NCI-H2029 treated with DMSO at 0.1 percent for 48 hours (cell line): Measurements from ENCODE around the gene SMIM17.
A peak's percentile ranks its signal among the peaks of the same experiment; 100 is the strongest.

Experiments used
- DNase-seq: peaks from one replicate; lab custom pipeline; 2025; lab: John Stamatoyannopoulos, UW

Gene SMIM17

DNA sequence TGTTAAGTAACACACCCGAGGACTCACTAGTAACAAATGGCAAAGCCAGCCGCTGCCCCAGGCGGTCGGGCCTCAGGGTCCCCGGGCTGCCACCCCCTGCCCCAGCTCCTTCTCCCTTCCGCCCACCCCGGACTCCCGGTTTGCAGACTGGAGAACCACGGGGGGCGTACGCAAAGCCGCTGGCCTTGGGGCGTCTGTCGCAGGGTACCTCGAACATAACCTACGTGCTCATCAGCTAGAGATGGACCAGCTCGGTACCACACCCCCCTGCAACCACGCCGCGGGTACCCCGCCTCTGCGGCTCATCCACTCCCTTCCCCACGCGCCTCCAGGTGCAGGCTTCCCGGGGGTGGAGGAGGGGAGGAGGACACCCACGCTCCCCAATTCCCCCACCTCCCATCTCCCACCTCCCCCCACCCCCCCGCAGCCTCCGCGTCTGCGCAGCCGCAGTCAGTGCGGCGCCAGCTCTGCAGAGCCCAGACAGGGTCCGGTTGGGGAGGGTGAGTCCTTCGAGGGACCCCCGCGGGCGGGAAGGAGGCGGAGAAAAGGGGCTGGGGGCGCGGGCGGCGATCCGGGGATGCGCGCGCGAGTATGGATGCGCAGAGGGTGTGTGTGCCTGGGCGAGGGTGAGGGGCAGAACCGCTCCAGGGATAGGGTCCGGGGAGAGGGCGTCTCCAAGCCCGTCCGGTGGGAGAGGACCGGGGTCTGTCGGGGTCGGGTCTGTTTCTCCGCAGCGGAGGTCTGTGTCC is at the start of gene SMIM17:
TSS of gene SMIM17 (plus strand) at position 449 of the 749 bp plus-strand sequence. CDS start 2,509 bp downstream, outside the sequence.
- no peak for DNase-seq

DNA sequence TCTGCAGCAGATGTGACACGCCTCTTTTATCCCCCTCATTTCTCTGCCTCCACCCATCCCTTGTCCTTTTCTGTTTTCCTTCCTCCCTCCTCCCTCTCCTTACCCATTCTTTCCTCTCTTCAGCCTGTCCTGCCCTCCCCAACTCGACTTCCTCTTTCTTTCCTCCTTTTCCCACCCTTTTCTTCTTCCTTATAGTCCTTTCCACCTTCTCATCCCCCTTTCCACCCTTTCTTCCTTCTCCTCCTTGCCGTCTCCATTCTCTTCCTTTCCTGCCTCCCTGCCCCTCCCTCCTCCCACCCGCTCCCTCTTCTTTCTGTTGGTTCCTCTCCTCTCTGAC is 48.5 kb upstream of the SMIM17 start:
- DNase-seq, result no peak

DNA sequence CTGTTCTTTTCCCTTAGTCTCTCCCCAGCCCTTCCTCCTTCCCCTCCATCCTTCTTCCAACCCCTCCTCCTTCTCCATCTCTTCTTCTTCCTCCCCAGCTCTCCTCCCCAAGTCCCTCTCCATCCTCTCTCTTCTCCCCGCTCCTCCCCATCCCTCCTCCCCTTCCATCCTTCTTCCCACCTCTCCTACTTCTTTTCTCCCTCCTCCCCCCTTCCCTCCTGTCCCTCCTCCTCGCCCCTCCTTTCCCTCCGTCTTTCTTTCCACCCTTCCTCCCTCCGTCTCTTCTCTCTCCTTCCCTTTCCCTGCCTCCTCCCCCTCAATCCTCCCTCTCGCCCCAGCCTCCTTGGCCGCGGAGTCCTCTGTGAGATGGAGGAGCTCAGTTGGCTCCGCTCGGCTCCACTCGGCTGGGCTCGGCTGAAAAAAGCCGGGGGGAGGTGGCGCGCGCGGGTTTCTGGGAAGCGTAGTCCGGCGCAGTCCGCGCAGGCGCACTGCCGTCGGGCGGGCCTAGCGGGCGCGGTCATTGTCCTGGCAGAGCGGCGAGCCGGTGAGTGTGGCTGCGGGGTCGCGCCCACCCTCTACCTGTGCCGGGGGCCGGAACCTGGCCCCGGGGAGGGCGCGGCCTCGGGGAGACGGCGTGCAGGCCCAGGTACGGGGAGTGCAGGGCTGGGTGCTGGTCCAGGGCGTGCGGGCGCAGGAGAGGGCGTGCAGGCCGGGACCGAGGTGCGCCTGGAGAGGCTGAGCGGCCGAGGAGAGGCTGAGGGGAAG is 48.0 kb upstream of the SMIM17 start, which contains the start of gene ZNF71:
TSS of gene ZNF71 (plus strand) at position 520 of the 765 bp plus-strand sequence. CDS start 6,257 bp downstream, outside the sequence.
- peak; percentile 62 for DNase-seq

DNA sequence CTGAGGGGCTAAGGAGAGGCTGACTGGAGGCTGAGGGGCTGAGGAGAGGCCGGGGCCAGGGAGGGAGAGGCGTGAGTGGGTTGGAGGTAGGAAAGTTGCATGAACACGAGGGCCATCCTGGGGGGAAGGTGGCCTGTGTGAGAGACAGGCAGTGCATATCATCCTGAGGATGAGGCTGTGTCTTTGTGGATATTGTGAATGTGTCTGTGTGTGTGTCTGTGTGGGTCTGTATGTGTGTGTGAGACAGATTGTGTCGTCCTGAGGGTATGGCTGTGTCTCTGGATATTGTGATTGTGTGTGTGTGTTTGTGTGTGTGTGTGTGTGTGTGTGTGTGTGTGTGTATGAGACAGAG is 47.4 kb upstream of the SMIM17 start:
- no peak for DNase-seq

DNA sequence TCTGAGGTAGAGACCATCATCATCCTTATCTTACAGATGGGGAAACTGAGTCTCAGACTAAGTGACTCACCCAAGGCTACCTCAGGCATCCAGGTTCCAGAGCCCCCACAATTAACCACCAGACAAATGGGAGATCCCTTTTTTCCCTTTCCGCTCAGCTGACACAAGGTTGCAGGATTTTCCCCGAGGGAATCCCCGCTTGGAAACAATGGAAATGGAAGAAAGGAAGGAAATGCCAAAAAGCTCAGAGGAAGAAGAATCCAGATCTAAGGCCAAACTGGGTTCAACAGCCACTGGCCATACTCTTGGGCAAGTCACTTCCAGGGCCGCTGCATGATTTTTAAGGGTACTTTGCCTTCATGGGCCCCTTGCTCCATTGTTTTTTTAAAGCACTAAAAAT is 46.3 kb upstream of the SMIM17 start:
- no peak for DNase-seq

DNA sequence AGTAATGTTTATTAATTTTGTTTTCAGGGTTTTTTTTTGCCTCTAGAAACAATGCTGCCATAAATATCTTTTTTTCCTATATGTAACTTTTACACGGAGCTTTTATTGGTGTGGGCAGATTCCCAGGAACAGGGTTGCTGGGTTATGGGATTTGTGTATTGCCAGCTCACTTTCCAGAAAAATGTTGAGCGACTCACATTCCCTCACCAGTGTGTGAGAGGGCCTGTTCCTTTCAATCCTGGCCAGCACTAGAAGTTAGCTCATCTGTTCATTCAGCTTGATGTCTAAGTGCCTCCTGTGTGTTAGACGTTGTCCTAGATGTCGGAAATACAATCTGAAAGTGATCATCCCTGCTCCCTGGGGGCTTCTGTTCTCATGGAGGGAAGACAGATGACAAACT is 45.3 kb upstream of the SMIM17 start:
- no peak for DNase-seq

DNA sequence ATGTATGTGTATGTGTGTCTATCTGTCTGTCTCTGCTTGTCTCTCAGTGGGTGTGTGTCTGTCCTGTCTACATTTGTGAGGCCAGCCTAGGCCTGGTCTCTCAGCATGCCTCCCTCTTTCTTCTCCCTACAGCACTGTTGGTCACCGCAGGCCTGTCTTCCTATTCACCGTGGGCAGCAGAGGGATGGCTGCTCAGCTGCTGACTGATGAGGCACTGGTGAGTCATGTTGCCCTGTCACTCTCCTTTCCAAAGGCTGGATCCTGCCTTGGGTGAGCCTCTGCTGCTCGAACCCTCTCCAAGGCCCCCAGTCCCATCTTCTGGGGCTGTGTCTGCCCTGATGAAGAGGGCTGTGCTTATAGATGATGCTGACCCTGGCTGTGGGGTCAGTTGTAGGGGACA is 41.6 kb upstream of the SMIM17 start:
- DNase-seq, result no peak

DNA sequence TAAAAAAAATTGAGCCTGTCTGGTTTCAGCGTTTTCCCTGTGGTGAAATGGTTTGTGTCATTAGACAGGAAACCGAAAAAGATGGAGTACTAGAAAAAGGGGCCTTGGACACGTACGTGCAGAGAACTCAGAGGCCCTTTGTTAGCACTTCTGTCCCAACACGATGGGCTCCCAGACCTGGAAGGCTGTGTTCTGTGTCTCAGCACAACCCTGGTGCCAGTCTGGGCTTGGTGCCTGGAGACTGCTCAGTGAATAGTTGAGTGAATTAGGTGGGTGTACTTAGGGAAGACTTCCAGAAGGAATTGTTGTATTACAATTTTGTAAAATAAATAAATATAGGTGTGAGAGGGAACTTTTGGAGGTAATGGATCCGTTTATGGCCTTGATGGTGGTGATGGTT is 39.1 kb upstream of the SMIM17 start:
- DNase-seq, result no peak

DNA sequence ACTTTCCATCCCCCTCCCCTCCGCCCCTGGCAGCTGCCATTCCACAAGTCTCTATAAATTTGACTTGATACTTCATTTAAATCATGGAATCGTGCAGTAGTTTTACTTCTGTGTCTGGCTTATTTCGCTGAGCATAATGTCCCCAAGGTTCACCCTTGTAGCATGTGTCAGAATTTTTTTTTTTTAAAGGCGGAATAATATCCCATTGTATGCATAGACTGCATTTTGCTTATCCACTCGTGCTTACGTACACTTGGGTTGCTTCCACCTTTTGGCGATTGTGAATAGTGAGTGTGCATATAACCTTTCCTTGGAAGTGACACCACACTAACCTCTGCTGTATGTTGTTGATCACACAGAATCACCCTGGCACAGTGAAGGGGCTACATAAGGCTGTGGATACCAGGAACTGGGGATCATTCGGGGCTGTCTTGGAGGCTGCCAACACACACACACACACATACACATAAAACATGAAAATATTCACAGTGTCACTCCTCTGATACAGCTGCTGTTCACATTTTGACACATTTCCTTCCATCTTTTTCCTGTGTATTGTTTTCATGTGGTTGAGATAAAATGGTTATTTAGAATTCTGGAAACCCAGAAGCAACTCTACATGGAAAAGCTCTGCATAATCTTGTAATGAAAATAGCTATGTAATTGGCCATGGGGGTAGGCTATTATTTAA is 34.5 kb upstream of the SMIM17 start:
- no peak for DNase-seq

DNA sequence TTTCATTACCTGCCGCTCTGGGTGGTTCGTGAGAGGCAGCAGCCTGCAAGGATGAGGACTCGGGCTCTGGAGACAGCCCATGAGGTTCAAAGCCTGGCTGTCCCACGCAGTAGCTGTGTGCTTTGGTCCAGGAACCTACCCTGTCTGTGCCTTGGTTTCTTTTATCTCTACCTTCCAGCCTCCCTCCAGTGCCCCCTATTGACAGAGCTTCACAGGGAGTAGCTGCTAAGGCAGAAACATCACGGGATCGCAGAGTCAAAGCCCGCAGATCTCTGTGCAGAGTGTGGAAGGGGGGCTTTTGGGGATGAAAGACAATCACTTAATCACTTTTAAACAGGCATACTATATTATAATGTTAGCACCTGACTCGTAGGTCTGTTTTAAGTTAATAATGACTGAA is 31.7 kb upstream of the SMIM17 start:
- DNase-seq, result no peak

DNA sequence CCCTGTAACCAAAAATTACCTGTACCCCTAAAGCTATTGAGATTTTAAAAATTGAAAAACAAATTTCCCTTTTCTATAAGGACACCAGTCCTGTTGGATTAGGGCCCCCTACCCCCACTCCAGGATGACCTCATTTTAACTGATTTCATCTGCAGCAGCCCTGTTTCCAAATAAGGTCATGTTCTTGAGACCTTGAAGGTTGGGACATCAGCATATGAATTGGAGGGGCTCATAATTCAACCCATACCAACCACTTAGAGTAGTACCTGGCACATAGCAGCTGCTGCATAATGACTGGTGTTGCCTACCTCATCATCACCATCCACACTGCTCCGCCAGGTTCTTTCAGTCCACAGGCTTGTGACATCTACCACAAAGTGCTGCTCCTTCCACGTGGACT is 30.2 kb upstream of the SMIM17 start:
- DNase-seq, result no peak

DNA sequence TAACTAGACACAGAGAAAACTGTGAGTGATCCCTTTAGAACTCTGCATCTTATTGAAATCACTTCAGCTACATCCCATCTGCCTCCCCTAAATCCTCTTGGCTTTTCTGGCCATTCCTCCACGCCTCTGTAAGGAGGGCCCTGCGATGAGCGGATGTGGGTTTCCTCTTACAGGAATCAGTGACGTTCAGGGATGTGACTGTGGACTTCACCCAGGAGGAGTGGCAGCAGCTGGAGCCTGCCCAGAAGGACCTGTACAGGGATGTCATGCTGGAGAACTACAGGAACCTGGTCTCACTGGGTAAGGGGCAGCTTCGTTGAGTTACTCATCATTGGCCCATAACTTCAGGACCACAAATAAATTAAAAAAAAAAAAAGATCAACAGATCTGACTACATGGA is 29.3 kb upstream of the SMIM17 start:
- no peak for DNase-seq

DNA sequence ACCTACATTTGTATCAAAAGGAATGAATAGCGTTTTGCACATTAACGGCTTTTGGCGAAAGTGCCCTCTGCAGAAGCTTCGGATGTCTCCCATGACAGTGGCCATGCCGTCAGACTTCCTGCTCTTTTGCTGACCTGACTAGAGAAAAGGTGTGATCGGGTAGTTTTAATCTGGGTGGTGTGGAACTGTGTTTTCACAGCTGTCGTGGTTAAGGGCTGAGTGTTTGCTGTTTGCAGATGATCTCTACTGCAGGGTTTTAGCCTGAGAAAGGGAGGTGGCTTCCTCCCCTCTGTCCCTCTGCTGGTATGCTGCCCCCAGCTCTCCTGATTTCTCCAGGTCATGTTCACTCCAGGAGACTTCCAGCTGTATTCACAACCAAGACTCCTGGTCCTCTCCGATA is 25.4 kb upstream of the SMIM17 start:
- no peak for DNase-seq

DNA sequence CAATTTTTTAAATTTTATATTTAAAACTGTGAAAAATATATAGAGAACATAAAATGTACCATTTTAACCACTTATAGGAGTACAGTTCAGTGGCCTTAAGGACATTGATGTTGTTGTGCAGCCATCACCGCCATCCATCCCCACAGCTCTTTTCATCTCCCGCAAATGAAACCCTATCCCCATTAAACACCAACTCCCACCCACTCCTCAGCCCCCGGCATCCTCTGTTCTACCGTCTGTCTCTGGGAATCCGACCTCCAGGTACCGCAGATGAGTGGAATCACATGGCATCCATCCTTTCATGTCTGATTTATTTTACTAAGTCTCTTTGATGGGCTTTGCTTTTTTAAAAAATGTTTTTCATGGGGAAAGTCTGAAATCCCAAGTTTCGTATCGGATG is 23.8 kb upstream of the SMIM17 start:
- DNase-seq, result no peak

DNA sequence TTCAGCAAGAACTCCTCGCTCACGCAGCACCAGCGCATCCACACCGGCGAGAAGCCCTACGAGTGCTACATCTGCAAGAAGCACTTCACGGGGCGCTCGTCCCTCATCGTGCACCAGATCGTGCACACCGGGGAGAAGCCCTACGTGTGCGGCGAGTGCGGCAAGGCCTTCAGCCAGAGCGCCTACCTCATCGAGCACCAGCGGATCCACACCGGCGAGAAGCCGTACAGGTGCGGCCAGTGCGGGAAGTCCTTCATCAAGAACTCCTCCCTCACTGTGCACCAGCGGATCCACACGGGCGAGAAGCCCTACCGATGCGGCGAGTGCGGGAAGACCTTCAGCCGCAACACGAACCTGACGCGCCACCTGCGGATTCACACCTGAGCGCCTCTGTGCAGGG is 20.6 kb upstream of the SMIM17 start:
- DNase-seq, result no peak

DNA sequence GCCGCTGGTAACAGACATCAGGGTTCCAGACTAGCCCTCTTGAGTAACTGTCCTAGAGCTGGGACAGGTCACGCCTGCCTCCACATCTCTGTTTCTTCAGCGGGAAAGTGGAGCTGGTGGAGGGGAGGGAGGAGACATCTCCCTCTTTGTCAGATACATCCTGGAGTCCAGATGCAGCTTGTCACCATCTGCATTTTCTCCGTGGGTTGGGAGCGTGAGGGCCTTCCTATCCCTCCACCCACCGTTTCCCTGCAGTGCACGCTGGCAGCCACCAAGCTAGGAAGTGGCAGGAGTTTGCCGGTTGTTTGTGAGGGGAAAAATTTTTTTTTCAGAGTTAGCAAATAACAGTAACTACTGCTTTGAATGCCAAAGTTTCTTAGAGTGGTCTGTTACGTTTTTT is 20.0 kb upstream of the SMIM17 start:
- no peak for DNase-seq

DNA sequence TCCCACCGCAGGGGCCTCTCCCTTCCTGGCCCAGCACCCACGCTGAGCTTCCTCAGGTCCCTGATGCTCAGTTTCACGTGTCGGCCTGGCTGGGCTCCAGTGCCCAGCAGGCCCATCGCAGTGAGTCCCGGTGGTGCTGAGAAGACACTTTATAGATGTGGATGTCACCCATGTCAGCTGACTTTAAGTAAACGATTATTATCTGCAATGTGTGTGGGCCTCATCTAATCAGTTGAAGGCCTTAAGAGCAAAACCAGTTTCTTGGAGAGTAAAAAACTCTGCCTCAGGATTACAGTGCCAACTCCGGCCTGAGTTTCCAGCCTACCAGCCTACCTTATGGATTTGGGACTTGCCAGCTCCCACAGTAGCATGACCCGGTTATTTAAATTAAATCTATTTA is 17.3 kb upstream of the SMIM17 start:
- no peak for DNase-seq

DNA sequence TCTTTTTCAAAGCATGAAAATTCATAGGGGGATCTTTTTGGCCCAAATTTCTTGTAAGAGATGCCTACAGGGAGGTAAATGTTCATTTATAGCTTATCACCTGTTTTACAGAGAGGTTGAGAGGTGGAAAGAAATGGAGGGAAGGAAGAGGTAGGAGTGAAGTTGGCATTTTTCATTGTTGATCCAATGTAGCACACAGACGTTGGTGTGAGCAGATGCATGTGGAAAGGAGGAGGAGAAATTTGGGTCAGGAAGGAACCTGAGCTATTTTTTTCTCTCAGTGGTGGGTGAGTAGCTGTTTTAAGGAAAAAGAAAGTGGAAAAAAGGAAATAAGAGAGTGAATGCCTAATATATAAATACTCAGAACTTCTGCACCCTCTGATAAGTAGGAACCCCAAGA is 9.9 kb upstream of the SMIM17 start:
- DNase-seq, result no peak

DNA sequence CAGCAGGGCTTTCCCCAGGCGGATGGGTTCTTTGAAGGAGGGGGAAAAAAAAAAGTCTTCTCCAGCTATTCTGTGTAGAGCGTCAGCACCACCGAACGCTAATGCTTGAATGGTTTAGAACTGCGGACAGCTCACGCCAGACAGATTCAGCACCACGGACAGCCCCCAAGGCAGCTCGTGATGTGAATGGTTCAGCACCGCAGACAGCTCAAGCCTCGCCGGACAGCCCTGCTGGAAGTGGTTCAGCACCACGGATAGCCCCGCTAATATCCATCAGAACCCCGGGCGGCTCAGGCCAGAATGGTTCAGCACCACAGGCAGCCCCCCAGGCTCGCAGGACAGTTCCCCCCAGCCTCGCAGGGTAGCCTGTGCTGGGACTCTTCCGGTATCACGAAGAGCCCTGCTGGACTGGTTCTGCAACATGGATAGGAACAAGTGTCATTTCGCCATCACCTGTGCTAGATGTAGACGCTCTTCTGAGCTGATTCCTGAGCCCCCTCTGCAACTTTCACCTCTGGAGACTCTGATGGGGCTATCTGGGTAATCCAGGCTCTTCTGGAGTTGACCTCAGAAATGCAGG is 4.9 kb upstream of the SMIM17 start:
- no peak for DNase-seq

DNA sequence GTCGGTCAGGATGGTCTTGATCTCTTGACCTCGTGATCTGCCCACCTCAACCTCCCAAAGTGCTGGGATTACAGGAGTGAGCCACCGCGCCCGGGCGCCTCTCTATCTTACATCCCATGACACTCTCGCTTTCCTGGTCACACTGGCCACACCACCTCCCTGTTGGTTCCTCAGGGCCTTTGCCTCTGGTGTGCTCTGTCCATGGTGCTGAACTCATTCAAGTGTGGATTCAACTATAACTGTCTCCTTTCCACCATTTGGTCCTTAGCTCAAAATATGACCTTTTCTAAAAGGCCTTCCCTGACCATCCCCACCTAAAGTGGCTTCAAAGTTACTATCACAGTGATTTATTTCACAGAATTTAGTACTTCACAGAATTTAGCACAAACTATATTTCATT is 3.7 kb upstream of the SMIM17 start:
- DNase-seq, result no peak

DNA sequence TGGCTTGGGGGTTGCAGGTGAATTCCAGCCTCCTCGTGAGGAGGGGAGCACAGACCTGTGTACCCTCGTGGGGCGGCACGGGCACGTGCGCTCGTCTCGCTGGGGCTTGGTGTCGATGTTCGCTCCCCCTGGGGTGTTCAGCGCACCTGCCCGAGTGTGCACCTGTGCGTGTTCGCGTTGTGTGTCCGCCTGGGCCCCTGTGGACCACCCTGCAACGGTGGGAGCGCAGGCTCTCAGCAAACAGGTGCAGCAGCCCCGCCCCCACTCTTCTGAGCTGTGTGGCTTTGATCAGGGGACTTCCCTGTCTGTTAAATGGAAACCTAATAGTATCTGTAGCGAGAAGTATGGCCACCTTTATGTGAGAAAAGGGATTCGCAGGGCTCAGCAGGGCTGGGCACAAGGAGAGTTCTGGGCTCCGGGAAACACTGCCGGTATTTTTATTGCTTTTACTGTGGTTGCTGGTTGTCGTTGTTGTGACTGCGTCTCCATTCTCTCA is 549 bp downstream of the SMIM17 start:
- DNase-seq, result no peak

DNA sequence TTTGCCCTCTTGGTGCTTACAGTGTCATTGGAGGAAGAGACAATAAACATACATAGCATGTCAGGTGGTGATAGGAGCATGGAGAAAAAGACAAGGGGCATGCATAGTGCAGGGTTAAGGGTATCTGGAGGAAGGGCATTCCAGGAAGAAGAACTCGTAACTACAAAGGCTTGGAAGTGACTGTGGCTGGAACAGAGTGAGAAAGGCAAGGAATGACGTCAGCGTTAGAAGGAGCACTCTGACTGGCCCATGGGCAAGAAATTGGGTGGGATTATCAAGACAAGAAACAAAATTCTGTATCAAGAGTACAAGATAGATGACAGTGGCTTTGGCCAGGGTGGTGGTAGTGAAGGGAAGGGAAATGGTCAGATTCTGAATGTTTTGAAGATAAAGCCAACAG is 11.2 kb downstream of the SMIM17 start:
- DNase-seq, result no peak
